CD4-positive, alpha-beta T cell treated with Interleukin-21 for 1 hour (primary cell): ENCODE results near the gene LAMC1.

Experiments used
- DNase-seq: peaks from one replicate; pipeline ENCODE4 v3.0.0-alpha.2; 2020

Gene LAMC1

DNA sequence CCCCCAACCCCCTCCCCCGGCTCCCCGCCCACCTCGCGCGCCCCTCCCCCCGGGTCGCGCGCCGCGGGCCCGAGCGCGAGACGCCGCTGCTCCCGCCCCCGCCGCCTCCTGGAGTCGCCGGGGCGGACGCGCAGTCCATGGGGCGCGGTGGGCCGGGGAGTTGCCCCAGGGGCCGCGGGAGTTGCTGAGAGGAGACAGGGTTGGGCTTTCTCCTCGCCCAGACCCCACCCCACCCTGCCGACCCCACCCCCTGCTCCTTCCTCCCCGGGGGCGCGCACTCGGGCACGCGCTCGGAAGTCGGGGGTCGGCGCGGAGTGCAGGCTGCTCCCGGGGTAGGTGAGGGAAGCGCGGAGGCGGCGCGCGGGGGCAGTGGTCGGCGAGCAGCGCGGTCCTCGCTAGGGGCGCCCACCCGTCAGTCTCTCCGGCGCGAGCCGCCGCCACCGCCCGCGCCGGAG, at the start of gene LAMC1:
TSS of gene LAMC1 (plus strand) at position 275 of the 455 bp plus-strand sequence. CDS start 297 bp downstream, outside the sequence.
- no peak for DNase-seq

DNA sequence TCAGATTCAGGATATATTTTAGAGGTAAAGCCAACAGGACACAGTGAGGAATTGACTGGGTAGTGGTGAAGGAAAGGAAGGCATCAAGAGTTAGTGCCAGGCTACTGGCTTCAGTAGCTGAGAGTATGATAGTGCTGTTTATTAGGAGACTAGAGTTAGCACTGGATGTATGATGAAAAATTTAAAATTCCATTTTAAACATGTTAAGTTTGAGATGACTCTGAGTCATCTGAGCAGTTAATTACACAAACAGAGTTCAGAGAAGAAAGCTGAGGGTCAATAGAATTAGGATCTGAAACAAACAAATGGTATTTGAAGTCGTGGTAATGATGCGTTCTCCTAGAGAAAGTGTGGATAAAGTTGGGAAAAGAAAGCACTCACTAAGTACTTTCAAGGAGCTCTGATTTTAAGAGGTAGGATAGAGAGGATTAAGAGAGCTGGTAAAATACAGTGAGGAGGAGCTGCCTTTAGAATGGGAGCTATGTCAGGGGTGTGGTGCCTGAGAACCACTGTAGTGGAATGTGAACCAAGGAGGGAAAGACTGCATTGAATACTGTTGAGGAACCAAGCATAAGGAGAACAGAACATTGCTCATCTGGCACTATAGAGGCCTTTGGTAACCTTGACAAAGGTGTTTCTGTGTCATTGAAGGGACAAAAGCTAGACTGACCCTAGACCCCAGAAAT, 48.6 kb upstream of the LAMC1 start:
- DNase-seq: no peak

- no peak for DNase-seq
Measured at GRCh38 chr1:182977480-182977879, 45.7 kb upstream of the LAMC1 start.

GRCh38 chr1:182978151-182978853, 44.9 kb upstream of the LAMC1 start:
- no peak for DNase-seq

DNA sequence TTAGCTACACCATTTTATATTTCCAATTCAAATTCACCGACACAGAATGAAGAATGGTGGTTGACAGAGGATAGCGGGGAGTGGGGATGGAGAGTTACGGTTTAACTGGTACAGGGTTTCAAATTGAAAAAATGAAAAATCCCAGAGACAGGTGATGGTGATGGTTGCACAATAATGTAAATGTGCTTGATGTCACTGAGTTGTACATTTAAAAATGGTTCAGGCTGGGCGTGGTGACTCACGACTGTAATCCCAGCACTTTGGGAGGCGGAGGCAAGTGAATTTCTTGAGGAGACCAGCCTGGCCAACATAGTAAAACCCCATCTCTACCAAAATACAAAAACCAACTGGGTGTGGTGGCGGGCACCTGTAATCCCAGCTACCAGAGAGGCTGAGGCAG, 39.1 kb upstream of the LAMC1 start:
- DNase-seq: no peak

GRCh38 chr1:182984621-182985020, 38.6 kb upstream of the LAMC1 start:
- DNase-seq: no peak

DNA sequence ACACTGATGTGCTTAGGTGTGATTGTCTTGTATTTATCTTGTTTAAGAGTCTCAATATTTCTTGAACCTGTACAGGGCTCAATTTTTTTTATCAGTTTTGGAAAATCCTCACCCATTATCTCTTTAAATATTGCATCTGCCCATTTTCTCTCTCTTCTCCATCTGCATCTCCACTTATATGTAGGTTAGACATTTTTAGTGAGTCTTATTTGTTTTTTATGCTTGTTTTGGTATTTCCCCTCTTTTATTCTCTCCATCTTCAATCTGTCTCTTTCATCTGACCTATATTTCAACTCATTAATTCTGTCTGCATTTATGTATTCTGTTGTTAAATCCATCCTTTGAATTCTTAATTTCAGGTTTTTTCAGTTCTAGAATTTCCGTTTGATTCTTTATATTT, 37.3 kb upstream of the LAMC1 start:
- no peak for DNase-seq

DNA sequence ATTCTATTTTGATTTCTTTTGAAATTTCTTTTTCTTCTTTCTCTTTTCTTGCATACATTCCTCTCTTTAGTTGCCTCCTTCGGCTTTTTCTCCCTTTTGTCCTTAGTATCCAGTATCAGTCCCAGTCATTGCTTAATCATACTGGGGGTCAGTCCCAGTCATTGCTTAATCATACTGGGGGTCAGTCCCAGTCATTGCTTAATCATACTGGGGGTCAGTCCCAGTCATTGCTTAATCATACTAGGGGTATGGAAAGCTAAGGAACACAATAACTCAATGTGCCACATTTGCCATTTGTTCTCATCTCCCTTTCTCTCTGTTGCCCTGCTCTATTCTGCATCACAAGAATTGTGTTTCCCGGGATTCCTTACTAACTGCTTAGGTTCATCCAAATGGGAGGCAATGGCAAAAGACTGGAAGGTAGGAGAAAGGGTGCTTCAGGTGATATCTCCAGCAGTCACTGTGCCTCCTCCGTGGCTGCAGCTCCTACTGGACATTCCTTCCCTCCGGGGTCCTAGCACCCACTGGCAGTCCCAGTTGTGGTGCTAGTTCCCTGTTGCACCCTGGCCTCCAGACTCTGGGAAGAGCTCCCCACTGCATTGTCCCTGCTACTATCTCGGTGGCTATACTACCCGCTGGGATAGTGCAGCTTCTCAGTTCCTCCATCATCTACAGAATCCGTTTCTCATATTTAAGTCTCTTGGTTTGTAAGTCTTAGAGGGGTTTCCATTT, 32.6 kb upstream of the LAMC1 start:
- DNase-seq: no peak

DNA sequence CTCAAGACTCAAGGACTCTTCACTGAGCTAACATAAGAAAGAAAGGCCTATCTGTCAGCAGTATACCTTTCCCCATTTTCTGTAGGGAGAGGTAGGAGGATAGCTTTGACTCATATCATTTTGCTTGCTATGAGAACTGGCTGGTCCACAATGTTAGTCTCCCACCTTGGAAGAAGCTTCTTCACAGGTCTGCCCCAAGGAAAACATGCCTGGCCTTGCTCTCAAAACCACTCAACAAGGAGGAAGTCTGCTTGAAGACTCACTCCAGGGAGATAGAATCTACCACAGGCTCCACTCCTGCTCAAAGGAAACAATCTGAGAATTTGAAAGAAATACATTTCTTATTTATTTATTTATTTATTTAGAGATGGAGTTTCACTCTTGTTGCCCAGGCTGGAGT, 29.5 kb upstream of the LAMC1 start:
- no peak for DNase-seq

DNA sequence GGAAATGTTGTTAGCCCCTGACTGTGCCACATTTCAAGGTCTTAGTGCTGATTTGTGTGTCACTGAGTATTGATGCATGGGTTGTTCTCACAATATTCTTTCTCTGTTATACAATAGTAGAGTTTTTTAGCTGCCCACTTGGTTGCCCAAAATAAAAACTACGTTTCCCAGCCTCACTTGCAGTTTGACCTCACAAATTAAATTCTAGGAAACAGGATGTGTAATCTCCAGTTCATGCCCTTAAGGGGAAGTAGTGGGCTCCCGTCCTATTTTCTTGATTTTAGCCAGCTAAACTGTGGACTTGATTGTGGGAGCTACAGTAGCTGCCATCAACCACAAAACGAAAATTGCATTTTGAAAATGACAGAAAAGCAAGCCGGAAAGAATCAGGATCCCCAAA, 27.3 kb upstream of the LAMC1 start:
- no peak for DNase-seq

DNA sequence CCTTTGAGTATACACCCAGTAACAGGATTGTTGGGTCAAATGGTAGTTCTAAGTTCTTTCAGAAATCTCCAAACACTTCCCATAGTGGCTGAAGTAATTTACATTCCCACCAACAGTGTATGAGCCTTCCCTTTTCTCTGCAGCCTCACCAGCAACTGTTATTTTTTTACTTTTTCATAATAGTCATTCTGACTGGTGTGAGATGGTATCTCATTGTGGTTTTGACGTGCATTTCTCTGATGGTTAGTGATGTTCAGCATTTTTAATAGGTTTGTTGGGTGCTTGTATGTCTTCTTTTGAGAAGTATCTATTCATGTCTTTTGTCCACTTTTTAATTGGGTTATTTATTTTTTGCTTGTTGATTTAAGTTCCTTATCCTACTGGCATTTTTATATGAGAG, 26.4 kb upstream of the LAMC1 start:
- no peak for DNase-seq

DNA sequence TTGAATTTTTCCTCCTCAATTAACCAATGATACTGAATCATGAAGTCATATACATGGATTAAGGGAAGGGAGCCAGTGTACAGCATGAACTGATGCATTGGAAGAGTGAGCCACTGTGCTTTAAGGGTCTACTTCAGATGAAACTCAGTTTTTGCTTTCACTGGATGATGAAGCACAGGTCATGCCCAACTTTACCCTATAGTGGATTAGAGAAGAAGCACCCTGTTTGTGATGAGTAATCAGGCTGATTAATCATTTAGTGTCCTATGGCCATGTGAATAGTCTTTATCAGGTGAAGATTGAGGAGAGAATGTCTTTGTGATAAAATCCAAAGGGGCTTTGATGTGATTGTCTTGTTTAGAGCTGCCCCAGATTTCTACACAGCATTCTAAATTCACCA, 24.7 kb upstream of the LAMC1 start:
- no peak for DNase-seq

DNA sequence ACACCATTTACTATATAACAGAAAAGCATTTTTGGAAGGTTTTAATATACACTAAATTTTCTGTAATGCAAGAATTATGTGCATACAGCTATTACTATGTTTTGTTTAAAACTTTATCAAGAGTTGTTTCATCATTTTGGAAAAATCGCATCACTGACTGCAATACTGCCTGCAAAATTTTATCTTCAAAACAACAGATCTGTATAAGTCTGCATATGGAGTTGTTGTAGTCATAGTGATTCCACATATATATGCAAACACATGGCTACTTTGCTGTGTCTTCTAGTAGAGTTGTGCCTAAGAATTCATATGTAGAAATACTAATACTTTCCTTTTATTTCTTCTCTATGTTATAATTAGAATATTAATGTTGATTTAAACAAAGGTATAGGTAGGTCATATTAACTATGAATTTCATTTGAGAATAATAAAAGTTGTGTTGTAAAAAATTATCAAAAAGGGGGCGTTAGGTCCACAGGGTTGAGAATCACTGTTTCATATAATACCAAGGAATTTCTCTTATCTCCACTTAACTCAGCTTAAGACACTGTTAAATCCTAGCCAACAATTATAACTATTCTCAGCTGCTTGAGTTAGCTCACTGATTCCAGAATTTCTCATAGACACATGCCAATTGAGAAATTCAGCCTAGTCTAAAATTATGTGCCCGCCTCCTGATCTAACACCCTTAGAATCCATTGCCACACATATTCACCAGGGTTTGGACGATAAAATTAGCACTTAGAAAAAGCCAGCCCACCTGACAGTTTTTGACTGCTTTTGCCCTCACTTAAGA, 22.9 kb upstream of the LAMC1 start:
- no peak for DNase-seq

DNA sequence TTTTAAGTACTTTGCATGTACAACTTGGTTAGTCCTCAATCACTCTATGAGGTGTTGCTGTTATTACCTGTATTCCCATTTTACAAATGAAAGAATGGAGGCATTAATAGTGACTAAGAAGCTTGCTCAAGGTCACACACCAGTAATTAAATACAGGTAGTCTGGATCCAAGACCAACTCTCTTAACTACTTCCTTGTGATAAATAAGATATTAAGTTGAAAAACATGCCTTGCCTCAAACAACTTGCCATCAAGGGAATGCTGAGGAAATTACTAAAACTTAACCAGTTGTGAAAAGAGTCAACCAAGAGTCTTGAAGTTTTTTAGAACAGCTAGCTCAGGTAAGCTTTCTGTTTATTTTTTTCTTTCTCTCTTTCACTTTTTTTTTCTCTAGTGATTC, 21.0 kb upstream of the LAMC1 start:
- DNase-seq: no peak

- no peak for DNase-seq
Measured at GRCh38 chr1:183002797-183003196, 20.4 kb upstream of the LAMC1 start.

- no peak for DNase-seq
Measured at GRCh38 chr1:183003203-183003602, 20.0 kb upstream of the LAMC1 start.

DNA sequence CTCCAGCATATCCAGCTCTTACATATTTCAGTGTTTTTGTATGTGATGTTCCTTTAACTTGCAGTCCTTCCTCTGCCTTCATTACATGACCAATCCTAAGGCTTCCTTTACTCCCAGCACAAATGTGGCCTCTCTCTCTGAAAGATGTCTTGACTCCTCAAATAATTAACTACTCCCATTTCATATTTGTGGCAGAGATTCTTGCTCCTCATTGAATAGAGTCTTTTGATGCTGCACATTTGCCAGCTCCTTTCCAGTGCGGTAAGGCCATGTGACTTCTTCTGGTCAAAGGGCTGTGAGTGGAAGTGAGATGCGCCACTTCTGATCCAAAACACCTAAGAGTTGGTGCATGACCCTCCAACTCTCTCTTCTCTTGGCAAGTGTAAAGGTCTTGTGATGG, 19.1 kb upstream of the LAMC1 start:
- no peak for DNase-seq

GRCh38 chr1:183011859-183012258, 11.4 kb upstream of the LAMC1 start:
- DNase-seq: no peak

- no peak for DNase-seq
Measured at GRCh38 chr1:183012301-183012994, 10.8 kb upstream of the LAMC1 start.

- no peak for DNase-seq
Measured at GRCh38 chr1:183019139-183019740, 4.0 kb upstream of the LAMC1 start.

DNA sequence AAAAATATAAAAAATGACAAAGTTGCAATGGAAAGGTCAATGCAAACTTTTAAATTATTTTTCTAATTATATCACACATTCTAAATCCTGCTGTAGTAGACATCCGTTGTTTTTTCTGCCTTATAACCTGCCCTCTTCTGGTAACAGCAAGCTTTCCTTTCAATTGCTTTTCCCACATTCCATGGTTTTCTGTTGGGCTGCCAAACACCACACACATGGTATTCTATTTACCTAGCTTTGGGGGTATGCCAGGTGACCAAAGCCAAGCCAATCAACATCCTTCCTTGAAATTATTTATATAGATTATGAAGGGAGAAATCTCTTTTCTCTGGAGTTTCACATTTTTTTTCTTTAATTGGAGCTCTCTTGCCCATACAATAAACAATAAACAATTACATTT, 3.4 kb upstream of the LAMC1 start:
- no peak for DNase-seq
